ENCODE data around the gene ASZ1. TPM values are rescaled to one million over a fixed set of nuclear protein-coding genes. Genes with fewer than 3 reads are reported as not detected.

The ASZ1 gene
- total RNA-seq, 1 donor from 2014 or later = not detected

DNA sequence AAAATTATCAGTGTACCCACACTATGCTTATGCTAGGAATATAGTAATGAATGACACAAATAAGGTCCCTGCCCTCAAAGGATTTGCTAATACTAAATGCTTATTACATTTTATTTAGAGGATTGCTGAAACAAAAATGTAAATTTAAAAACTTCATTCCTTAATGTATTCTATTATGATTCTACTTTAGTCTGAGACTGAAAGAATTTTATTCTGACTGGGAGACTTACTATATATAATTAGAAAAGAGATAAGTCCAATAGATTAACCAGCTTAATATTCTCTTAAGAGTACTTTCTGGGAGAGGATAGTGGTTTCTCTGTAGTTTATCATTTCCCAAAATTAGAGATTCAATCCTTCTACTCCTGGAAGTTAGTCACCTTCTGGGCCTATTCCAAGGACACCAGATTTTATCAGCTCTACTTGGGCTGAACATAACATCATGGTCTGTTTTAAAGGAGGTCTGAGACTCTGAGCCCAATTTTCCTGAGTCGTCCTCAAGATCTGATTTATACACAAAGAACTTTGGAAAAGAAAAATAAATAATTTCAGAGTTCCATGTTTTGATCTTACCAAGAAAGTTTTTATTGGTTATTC lies 41.1 kb downstream of the ASZ1 start:
- no peak for DNase-seq (ENCODE audit: extremely low spot score in 2 of 2)
- Histone ChIP-seq H3K4me3 (no peak overlapping the region), H3K36me3 (no peaks in the 10 kb centered on the region), H3K4me1 (no peaks in the 10 kb centered on the region), H3K27ac (no peak overlapping the region), H3K27me3 (no peaks in the 10 kb centered on the region), H3K9me3 (no peaks in the 10 kb centered on the region)
- intact Hi-C loops (cut with DNase I) = no loop called here
- TF ChIP-seq POLR2A (IDR thresholded peaks at IDR 0.05) = no peak

DNA sequence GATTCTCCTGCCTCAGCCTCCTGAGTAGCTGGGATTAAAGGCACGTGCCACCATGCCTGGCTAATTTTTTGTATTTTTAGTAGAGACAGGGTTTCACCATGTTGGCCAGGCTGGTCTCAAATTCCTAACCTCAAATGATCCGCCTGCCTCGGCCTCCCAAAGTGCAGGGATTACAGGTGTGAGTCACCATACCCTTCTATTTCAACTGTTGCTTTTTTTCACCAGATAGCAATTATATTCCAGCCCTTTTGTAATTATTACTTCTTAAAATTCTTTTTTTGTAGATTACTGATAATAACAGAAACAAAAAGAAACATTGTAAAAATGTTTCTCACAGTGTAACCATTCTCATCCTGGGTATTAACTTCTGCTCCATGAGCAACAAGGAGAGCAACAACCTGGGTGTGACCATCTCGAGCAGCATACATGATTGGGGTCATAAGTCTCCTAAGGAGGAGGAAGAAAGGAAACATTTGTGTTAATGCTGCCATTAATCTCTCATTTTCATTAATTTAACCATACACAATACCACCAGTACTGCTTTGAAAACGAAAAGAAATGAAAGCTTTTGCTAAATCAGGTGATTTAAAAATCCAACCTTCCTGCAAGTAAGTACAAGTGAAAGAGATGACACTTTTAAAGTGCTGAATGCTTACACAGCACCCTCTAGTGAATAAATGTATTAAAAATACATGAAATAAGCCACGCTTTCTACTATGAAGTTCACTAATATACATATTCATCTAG lies 41.8 kb downstream of the ASZ1 start:
- intact Hi-C loops (cut with DNase I) = no loop called here
- Histone ChIP-seq H3K4me3 (no peak overlapping the region), H3K36me3 (no peaks in the 10 kb centered on the region), H3K4me1 (no peaks in the 10 kb centered on the region), H3K27me3 (no peaks in the 10 kb centered on the region), H3K9me3 (no peaks in the 10 kb centered on the region), H3K27ac (no peak overlapping the region)
- no peak for DNase-seq (ENCODE audit: extremely low spot score in 2 of 2)
- TF ChIP-seq, protein P1, sequence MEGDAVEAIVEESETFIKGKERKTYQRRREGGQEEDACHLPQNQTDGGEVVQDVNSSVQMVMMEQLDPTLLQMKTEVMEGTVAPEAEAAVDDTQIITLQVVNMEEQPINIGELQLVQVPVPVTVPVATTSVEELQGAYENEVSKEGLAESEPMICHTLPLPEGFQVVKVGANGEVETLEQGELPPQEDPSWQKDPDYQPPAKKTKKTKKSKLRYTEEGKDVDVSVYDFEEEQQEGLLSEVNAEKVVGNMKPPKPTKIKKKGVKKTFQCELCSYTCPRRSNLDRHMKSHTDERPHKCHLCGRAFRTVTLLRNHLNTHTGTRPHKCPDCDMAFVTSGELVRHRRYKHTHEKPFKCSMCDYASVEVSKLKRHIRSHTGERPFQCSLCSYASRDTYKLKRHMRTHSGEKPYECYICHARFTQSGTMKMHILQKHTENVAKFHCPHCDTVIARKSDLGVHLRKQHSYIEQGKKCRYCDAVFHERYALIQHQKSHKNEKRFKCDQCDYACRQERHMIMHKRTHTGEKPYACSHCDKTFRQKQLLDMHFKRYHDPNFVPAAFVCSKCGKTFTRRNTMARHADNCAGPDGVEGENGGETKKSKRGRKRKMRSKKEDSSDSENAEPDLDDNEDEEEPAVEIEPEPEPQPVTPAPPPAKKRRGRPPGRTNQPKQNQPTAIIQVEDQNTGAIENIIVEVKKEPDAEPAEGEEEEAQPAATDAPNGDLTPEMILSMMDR (IDR thresholded peaks at IDR 0.05) = no peak
- TF ChIP-seq POLR2A (IDR thresholded peaks at IDR 0.05) (no peak), POLR2AphosphoS5 (IDR thresholded peaks at IDR 0.05; ENCODE audit: insufficient read depth in 1 of 2, low read depth in 1 of 2) (no peak)

DNA sequence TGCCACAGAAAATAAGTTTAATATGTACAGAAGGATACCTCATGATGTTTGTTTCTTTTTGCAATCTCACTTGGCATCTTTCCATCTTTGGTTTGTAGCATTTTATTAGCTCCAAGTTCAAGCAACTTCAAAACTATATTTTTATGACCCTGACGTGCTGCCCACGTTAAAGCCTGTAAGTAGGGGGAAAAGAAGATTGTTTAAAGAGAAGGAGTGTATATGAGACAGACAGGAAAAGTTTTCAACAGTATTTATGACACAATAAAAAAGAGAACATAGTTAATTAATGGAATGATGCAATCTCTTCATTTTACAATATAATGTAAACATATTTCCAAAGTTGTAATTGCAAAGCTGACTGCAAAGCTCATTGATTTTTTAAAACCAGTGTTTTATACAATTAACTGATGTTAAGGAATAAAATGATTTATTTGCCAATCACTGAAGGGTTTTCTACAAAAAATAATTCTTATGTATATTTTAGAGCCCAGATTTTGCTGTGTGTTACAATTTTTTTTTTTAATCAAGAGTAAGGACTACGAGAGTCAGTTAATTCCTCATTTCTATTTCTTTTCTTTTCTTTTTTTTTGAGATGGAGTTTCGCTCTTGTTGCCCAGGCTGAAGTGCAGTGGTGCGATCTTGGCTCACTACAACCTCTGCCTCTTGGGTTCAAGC lies 42.5 kb downstream of the ASZ1 start:
- H3K9me3 ChIP-seq = no peaks in the 10 kb centered on the region
- no peak for TF ChIP-seq POLR2A (IDR thresholded peaks at IDR 0.05)
- no peak for TF ChIP-seq POLR2AphosphoS5 (IDR thresholded peaks at IDR 0.05; ENCODE audit: insufficient read depth in 1 of 2, low read depth in 1 of 2)
- TF ChIP-seq, protein P1 (IDR thresholded peaks at IDR 0.05) = no peak
- intact Hi-C loops (cut with DNase I) = no loop called here
- no peaks in the 10 kb centered on the region for H3K4me1 ChIP-seq
- no peaks in the 10 kb centered on the region for H3K27me3 ChIP-seq
- no peaks in the 10 kb centered on the region for H3K36me3 ChIP-seq
- no peak for DNase-seq (ENCODE audit: extremely low spot score in 2 of 2)
- H3K4me3 ChIP-seq = no peak overlapping the region
- no peak overlapping the region for H3K27ac ChIP-seq

DNA sequence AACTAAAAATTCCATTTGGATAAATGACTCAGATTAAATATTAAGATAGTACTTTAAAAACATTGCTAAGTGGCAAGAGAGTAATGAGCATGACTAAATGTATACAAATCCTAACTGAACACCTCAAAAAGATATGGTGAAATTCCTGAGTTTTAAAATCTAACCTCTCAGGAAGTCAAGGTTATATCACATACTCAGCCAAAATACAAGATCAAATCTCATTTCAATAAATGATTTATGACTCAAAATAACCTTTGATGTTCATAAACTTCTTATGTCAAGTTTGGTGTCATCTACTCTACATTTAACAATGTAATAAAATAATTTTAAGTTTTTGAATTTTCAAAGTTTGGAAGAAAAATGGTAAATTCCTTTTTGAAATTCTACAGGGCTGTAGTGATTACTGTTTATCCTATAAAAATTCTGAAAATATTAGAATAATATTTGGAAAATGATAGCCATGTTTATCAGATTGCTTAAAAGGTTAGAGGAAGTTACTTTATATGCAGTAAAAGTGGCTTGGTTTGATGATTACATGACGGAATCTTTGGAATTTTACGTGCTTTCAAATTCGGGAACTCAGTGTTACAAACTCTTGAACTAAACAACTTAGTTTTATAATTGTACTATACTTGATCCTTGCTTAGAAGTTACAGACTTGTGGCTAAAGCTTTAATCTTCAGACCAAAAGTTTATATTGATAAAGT lies 43.7 kb downstream of the ASZ1 start:
- no peaks in the 10 kb centered on the region for H3K27me3 ChIP-seq
- H3K36me3 ChIP-seq = no peaks in the 10 kb centered on the region
- H3K27ac ChIP-seq = no peak overlapping the region
- H3K4me3 ChIP-seq = no peak overlapping the region
- intact Hi-C loops (cut with DNase I) = no loop called here
- no peak for TF ChIP-seq POLR2A (IDR thresholded peaks at IDR 0.05)
- TF ChIP-seq, protein P1 (IDR thresholded peaks at IDR 0.05) = no peak
- no peak for TF ChIP-seq POLR2AphosphoS5 (IDR thresholded peaks at IDR 0.05; ENCODE audit: insufficient read depth in 1 of 2, low read depth in 1 of 2)
- no peak for DNase-seq (ENCODE audit: extremely low spot score in 2 of 2)
- no peaks in the 10 kb centered on the region for H3K9me3 ChIP-seq
- H3K4me1 ChIP-seq = no peaks in the 10 kb centered on the region

DNA sequence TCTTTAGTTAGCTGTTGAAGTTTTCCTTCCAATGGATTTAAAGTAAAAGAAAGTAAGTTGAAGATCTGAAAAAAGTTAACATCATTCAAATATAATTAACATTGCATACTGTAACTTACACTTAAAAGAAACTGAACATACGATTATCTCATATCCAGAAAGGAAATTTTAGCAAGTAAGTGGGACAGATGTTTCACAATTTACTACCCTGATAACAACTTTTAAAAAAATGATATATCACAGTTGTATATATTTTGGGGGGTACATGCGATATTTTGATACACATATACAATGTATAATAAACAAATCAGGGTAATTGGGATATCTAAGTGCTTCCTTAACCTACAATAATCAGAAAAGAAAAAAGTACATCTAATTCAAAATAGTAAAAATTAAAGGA lies 44.2 kb downstream of the ASZ1 start:
- intact Hi-C loops (cut with DNase I) = no loop called here

More for the DNA sequence above, 44.2 kb downstream of the ASZ1 start:
- no peak for DNase-seq (ENCODE audit: extremely low spot score in 2 of 2)
- TF ChIP-seq POLR2AphosphoS5 (IDR thresholded peaks at IDR 0.05; ENCODE audit: insufficient read depth in 1 of 2, low read depth in 1 of 2) (no peak), POLR2A (IDR thresholded peaks at IDR 0.05) (no peak)
- TF ChIP-seq, protein P1 (IDR thresholded peaks at IDR 0.05) = no peak
- Histone ChIP-seq H3K9me3 (no peaks in the 10 kb centered on the region), H3K36me3 (no peaks in the 10 kb centered on the region), H3K4me3 (no peak overlapping the region), H3K4me1 (no peaks in the 10 kb centered on the region), H3K27ac (no peak overlapping the region), H3K27me3 (no peaks in the 10 kb centered on the region)

All from vagina (tissue), 2 donors.